Kasumi-1 (cell line): ENCODE results near the gene MSH3.
A peak's percentile ranks its signal among the peaks of the same experiment; 100 is the strongest.
"Not testable (repeated sequence)": the region's sequence is repeated elsewhere in the genome, so short reads cannot be mapped to it uniquely, and the experiment has no call there.

Experiments used
- DNase-seq, 2 experiments: peaks; one replicate each; lab custom pipeline; 2025; lab: John Stamatoyannopoulos, UW

The MSH3 gene

DNA sequence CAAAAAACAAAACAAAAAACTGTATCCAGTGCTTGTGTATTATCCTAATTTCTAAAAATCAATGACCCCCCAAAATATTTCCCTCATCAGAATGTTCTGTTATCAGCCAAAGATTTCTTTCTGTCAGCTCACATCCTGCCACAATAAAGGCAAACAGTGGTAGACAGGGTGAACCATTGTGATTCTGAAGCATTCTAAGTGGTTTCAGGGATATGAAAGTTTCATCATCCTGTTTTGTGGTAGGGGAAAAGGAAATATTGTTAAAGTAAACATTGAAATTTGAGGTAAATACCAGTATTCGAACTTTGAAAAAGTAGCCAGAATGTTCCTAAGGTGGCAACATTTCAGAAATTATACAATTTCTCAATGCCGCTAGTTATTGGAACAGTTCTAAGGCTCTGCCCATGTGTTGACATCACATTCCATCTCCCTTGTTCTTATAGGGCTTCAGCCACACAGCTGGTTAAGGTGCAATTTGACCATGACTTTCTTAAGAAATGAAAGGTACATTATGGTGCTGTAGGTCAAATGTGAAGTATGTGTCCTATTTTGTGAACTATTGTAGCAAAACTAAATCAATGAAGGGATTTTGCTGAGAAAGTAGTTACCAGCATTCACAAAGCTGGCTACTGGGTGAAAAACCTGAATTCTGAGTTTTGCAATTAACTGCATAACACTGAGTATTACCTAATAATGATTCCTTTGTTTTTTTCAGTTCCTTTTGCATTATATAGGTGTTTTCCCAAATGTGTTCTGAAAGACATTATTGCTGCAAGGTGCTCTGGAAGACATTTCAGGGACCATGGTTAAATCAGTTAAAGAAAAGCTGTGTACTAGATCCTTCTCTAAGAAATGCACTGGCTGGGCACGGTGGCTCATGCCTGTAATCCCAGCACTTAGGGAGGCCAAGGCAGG is 198.1 kb downstream of the MSH3 start:
- DNase-seq, result no peak

DNA sequence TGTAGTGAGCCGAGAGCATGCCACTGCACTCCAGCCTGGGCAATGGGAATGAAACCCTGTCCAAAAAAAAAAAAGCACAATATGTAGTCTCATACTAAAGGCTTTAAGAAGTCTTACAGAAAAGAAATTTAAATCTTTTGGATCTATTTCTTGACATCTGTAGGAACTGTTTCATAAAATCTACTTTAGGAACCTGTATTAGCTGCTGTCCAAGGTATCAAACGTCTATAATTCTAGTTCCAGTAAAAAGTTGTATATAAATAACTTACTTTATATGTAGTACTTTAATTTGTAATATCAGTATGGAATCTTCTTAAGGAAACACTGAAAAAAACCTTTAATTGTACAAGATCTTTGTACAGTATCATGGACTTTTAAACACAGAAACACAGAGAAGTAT is 199.0 kb downstream of the MSH3 start:
- peak in 1 of 2 experiments; percentile 12 for DNase-seq

DNA sequence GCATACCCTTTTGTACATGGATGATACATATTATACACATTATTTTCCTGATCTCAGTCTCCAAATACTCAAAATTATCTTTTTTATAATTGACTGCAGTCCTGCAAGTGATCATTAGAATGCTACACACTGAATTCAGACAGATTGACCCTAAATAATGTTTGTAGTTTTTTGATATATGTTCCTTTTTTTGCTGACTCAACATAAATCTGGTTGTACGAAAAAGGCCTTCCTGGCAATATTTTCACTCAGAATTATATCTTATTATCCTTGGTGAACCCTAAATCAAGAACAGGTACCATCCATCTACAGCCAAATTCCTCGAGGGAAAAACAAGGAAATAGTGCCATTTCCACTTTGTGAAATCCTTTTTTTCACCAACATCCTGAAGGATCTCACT is 200.1 kb downstream of the MSH3 start:
- DNase-seq, result no peak

DNA sequence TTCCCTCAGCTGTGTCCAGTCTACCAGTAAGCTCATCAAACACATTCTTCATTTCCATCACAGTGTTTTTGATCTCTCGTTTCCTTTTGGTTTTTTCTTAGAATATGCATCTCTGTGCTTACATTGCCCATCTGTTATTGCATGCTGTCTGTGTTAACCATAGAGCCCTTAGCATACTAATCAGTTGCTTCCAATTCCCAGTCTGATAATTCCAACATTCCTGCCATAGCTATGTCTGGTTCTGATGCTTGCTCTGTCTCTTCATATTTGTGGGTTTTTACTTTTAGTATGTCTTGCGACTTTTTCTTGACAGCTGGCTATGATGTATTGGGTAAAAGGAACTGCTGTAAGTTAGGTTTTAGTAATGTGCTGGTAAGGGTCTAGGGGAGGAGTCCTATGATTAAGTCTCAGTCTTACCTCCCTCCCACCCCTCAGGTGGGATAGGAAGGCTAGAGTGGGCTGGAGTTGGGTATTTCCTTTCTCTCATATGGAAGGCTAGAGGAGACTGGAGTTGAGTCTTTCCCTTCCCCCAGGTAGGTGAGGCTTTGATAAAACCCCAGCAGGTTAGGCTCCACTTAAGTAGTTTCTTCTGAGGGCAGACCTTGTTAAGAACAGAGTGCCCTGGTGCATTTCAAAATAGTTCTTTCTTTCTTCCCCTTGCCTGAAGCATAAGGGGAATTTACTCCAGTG is 206.6 kb downstream of the MSH3 start:
- no peak for DNase-seq

DNA sequence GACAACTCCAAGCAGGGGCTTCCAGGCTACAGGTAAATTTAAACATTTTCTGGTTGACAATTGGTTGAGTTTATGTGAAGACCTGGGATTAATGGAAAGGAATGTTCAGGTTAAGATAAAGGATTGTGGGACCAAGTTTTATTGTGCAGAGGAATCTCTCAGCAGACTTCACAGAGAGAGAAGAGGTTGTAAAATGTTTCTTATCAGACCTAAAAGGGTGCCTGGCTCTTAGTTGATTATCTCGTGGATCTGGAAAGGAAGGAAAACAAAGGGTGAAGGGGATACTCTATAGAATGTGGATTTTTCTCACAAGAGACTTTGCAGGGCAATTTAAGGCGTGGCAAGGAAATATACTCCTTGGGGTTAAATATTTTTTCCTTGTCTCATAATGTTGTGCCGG is 209.3 kb downstream of the MSH3 start:
- DNase-seq, result no peak

DNA sequence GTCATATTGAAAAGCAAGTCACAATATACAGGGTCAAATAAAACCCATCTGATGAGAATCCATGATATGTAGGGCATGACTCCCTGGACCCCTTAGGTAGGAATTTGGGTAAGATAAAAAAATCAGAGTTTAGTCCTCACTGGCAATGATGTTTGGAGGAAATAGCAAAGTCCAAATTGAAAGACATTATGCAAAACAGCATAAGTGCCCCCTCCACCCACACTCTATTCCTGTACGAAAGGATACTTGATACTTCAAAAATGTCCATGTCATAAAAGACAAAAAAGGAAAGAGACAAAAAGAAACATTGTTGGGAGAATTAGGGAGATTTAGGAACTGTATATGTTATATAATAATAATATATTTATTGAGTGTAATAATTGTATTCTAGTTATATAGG is 209.7 kb downstream of the MSH3 start:
- no peak for DNase-seq

DNA sequence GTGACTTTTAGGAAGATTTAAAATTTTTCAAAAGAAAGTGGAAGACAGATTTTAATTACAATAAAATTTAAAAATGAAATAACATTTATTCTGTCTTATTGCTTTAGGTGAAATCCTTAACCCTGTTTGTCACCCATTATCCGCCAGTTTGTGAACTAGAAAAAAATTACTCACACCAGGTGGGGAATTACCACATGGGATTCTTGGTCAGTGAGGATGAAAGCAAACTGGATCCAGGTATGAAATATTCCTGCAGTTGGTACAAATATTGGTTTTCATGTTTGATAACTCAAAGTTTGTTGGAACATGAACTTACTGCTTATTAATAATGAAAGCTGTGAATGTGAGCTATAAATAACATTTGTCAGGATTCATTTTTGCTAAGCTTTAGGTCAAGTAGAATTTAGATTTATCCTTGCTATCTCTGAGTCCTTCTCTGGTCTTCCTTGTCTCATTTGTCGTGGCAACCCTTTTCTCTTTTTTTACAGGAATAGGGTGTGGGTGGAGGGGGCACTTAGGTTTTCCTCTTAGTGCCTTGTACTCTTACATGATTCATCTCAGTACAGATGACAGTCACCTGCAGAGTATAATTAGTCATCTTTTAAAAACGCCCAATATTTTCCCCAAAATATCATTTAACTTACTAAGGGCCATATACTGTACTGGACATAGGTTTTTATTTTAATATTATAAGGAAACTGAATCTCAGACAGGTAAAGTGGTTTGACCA is 210.4 kb downstream of the MSH3 start:
- no peak for DNase-seq

DNA sequence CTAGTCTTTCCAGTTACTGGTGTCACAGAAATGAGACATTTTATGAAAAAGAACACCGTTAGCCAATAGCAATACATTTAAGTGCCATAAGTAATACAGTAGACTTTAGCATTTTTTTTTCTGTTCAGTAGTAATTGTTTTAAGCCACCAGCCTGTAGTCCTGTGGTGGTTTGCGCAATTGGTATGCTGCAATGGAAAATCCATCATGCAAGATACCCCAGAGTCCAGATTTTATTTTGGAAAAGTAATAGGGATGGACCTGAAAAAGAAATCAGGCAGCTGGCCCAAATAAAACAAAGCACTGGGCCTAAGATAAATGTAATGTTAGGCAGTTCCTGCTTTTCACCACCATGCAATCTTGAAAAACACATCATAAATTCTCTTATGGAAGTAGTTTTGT is 211.1 kb downstream of the MSH3 start:
- DNase-seq, result no peak

DNA sequence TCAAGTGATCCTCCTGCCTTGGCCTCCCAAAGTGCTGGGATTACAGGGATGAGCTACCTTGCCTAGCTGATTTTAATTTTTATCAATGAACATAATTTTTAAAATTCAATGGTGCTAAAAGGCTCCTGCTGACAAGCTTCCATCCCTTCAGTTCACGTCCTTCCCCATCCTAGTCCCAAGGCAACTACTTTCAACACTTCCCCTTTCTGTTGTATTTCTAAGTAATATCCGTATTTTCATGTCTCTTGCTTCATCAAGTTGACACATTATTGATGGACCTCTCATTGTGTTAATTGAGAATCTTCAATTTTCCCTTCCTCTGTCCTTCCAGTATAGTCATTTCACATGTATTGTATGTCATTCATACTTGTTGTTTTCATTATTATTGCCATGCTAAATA is 211.9 kb downstream of the MSH3 start:
- DNase-seq, result peak; percentile 36 to 46

DNA sequence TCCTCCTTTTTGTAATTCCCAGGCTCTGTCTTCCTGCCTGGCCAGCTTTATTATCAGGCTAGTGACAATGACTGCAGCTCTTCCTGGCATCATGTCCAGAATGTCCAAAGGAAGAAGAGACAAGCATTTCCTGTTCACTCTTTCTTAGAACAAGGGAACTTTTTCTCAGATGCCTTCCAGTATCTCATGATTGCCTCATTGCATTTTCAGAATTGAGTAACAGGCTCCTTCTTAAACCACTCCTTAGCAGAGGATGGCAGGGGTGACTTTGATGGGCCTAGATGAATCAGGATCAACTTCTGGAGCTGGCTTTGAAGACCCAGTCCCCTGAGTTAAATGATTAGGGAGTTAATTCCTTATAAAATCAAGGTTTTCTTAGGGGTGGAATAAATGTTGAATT is 212.8 kb downstream of the MSH3 start:
- DNase-seq, result no peak

DNA sequence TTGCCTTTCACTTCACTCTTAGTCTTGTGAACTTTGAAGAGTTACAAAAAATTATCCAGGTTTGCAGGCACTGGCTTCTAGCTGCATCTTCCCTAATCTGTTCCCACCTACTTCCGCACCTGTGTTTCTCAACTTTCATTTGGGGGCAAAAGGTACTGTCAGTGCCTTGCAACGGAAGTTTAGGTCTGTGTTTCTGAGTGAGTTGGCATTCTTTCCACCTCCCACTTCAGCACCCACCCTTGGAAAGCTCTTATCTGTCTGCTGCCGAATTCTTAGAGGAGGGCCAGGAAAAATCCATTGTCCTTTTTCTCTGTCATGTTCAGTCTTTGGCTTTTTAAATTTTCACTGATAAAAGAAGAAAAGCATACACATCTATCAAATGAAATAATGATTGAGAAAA is 216.0 kb downstream of the MSH3 start:
- DNase-seq, result no peak

DNA sequence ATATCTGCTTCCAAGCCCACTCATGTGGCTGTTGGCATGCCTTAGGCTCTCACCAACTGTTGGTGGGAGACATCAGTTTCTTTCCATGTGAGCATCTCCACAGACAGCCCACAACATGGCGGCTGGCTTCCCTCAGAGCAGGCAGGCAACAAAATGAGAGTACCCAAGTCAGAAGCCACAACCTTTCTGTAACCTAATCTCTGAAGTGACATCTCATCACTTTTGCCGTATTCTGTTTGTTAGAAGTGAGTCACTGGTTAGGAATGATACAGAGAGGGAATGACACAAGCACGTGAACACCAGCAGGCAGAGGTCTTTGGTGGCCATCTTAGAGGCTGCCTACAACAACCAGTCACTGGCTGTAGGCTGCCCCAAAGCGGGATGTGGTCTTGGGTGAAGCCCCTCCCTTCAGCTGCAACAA is 217.1 kb downstream of the MSH3 start:
- no peak for DNase-seq

DNA sequence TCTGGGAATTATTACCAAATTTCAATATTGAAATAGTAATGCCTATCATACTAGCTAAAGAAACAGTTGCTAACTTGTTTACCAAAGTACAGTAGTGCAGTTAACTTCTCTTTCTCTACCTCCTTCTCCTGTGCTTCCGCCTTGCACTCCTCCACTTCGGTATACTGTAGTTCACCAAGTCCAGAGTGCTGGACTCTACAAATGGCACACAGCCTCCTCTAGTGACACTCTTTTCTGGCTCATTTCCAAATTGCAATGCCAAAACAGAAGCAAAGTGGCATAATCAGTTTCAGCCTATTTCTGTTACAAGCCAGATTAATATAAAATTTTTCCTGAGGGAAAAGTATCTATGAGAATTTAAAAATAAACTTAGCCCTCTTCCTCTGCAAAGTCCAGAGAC is 219.7 kb downstream of the MSH3 start:
- no peak for DNase-seq

DNA sequence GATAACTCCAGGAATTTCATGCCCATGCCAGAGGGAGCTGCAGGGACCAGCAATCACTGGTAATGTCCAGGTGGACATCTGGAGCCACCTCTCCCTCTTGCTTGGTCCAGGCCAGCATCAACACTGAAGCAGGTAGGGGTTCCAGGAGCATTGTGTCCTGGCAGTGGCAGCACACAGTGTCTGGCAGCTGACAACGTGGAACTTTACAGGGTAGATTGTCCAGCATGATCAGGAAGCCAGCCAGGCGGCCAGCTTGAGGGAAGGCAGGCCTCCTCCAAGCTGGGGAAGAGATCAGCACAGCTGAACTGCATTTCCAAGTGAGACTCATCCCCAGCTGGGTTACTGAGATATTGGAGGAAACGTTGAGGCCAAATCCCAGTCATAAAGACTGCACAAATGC is 223.1 kb downstream of the MSH3 start:
- no peak for DNase-seq

DNA sequence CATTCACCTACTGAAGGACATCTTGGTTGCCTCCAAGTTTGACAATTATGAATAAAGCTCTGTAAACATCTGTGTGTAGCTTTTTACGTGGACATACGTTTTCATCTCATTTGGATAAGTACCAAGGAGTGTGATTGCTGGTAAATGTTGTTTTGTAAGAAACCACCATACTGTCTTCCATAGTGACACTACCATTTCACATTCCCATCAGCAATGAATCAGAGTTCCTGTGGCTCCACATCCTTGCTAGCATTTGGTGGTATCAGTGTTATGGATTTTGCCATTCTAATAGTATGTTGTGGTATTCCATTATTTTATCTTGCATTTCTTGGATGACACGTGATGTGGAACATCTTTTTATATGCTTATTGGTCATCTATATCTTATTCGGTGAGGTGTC is 227.3 kb downstream of the MSH3 start:
- no peak for DNase-seq

DNA sequence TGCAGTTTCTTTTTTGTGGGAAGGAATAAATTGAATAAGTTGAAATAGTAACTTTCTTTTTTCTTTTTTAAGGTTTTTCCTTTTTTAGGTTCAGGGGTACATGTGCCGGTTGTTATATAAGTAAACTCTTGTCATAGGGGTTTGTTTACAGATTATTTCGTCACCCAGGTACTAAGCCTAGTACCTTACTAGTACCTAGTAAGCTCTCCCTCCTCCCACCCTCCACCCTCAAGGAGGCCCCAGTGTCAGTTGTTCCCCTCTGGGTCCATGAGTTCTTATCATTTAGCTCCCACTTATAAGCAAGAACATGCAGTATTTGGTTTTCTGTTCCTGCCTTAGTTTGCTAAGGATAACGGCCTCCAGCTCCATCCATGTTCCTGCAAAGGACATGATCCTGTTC is 228.9 kb downstream of the MSH3 start:
- not testable (repeated sequence) for DNase-seq

DNA sequence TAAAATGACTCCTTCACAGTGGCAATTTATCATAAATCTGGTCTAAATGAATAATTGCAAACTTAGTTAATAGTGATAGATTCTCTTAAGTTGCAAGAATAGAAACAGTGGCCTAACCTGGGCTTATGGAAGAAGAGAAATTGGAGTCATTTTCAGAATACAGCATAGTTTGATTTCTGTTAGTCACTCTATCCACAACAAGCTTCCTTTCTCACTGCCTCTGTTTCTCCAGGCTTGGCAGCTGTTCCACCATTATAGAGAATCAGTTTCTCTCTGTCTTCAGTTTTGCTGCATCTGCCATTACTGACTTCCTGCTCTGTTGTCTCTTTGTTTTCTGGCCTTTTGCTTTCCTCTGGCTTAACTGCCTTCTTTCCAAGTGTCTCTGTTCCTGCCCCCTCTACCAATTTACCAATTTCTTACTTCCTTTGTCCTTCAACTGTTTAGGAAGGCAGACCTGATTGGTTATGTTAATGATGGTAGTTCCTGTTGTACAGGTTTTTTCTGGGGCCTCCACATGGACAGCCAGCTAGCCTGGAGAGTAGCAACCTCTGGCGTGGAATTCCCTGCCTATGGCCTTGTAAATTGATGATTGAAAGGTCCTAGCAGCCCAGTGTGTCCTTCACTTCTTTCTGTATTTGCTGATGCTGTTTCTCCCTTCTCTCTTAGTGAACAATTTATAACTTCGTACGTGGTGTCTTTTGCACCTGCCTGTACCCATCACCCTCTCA is 229.8 kb downstream of the MSH3 start:
- no peak for DNase-seq

DNA sequence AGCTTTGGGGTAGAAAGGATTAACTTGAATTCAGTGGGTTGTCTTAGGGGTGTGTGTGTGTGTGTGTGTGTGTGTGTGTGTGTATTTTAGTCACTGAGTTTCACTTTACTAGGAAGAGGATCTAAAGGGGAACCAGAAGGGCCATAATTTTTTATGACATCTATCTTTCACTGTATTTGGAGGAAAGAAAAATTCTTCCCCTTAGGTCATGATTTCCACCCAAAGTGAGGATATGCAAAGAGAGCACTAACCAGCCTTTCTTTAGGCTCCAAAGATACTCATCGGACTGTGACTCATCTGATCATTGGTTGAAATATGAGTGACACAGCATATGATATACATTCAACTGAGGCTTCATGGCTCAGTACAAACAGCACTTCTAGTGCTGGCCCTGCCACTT is 230.5 kb downstream of the MSH3 start:
- no peak for DNase-seq

DNA sequence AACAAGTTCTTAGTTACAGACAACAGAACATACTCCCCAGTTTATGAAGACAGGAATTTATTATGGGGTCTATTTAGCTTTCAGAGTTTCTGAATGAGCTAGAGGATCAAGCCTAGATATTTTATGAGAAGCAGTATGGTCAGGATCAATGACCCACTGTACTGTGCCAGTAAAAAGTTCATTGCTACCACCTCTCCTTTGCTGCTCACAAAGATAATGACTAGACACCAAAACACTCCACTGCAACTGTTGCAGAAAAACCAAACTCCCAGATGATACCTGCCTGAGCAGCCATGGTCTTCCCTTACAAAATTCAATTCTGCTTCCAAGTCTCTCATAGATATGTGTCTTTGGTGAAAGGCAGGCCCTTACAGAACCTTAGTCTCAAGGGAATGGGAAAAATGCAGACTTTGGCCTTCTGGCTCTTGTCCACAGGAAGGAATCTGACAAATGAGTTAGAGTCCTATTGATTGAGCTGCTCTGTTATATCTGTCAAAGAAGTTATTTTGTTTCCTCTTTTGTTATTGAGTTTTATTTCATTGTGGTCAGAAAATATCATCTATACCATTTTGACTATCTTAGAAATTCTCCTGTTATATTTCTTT is 231.0 kb downstream of the MSH3 start:
- no peak for DNase-seq

DNA sequence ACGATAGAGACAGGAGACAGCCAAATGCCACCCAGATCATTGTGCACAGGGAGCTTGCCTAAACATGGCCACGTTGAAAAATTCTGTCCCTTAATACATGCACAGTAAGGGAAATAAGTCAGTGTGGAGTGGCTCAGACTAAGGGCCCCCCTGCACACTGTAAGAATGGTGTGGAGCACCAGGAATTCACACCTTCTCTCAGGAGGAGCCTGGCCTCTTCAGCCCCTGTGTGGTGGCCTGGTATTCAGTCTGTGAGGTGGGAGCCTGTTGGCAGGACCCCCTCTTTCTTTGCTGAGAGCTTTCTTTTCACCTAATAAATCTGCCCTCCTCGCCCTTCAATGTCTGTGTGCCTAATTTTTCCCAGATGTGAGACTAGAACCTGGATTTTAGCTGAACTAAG is 239.6 kb downstream of the MSH3 start:
- DNase-seq, result no peak

DNA sequence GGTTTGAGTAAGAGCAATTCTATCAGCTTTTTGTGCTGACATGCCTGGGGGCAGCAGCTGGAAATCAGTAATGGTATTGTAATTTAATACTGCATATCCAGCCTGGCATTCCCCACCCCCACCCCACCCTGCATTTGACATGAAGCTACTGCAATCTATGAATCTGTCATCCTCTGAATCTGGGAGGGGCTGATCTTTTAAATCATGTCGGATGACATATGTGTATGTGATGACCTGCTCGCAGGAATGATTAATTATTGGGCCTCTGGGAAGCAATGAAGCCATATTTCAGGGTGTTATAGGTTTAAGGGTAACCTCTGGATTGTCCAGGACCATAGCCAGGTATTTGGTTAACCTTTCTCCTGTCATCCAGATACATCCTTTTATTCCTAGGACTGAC is 241.1 kb downstream of the MSH3 start:
- DNase-seq, result no peak

DNA sequence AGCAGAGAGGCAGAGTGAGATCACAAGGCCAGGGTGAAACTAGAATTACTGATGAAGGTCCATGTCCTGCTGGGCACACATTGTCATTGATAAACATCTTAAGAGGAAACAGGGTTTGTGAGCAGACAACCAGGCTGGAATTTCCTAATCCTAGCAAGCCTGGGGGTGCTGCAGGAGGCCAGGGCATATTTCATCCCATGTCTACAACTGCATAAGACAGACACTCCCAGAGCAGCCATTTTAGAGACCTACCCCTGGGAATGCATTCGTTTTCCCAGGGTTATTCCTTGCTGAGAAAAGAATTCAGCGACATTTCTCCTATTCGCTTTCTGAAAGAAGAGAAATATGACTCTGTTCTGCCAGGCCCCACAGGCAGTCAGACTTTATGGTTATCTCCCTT is 248.2 kb downstream of the MSH3 start:
- DNase-seq, result not testable (repeated sequence)
